HCT116 (cell line): ENCODE results near the gene MYO10. TPM values are rescaled to one million over a fixed set of nuclear protein-coding genes. Genes with fewer than 3 reads are reported as not detected.

Experiments used
- ATAC-seq: fragments of 200-7000 bp; cut with Tn5 transposase; 2 replicates; pipeline ENCODE4 v1.9.1; 2020; ENCODE audit warnings: mild to moderate bottlenecking, moderate library complexity
- BruUV-seq: library from RNA; stranded (reverse); fragments of 400-500 nt; replicated peaks from 2 replicates; lab custom pipeline; 2021; lab: Mats Ljungman, UMichigan
- CTCF ChIA-PET: fragments of 300-600 bp; sonication (Branson Sonifier 250); formaldehyde crosslinking; loops from one replicate; lab custom pipeline; 2021; ENCODE audit warnings: antibody characterized with exemption; lab: Charles Lee
- POLR2A ChIA-PET: fragments of 300-600, 350-600 bp; sonication (Branson Sonifier 250); formaldehyde crosslinking; loops from one replicate; lab custom pipeline; 2021; ENCODE audit warnings: antibody characterized with exemption; lab: Charles Lee
- RAD21 ChIA-PET, 2 experiments: fragments of 300-600 bp; sonication (Branson Sonifier 250); formaldehyde crosslinking; loops; one replicate each; lab custom pipeline; 2023; ENCODE audit warnings: low total read pairs in 2 of 2; ENCODE audit not compliant: uncharacterized antibody in 2 of 2, unreplicated experiment in 2 of 2, low non-redundant PET in 1 of 2; lab: Charles Lee
- DNase-seq: peaks from one replicate; pipeline ENCODE4 v3.0.0-alpha.2; 2010; ENCODE audit warnings: low read depth, low spot score
- H2AFZ ChIP-seq: fragments of 200-600 bp; shearing (Covaris generic), sonication (generic); 2 replicates; pipeline ENCODE4 v1.6.1; 2017; ENCODE audit warnings: low read depth, mixed run types, mixed read lengths, antibody characterized with exemption, low read length; ENCODE audit not compliant: poor library complexity, severe bottlenecking
- H3K27ac ChIP-seq: 2 replicates; pipeline ENCODE4 v1.5.1; 2012; ENCODE audit warnings: low read depth, low read length
- H3K27me3 ChIP-seq: fragments of 200-600 bp; sonication (generic); 2 replicates; pipeline ENCODE4 v1.6.1; 2016; ENCODE audit warnings: mixed run types, low read length, mixed read lengths; ENCODE audit not compliant: insufficient read depth
- H3K36me3 ChIP-seq, 2 experiments: fragments of 200-500 bp in 1 of 2; fragments of 200-600 bp in 1 of 2; sonication (Bioruptor generic) in 1 of 2; sonication (generic) in 1 of 2; 2 replicates each; pipeline versions ENCODE4 v1.5.1 to v1.6.1; 2014 to 2016; ENCODE audit warnings: low read length in 2 of 2, inconsistent platforms in 1 of 2, mixed read lengths in 1 of 2, mixed run types in 1 of 2; ENCODE audit not compliant: insufficient read depth in 2 of 2, control insufficient read depth in 1 of 2
- H3K4me1 ChIP-seq, 2 experiments: fragments of 200-600 bp in 1 of 2; sonication (generic) in 1 of 2; 2 replicates each; pipeline versions ENCODE4 v1.5.1 to v1.6.1; 2012 to 2017; ENCODE audit warnings: low read length in 2 of 2, inconsistent platforms in 1 of 2, mild to moderate bottlenecking in 1 of 2, mixed read lengths in 1 of 2, mixed run types in 1 of 2, moderate library complexity in 1 of 2; ENCODE audit not compliant: insufficient read depth in 2 of 2, control insufficient read depth in 1 of 2
- H3K4me2 ChIP-seq: fragments of 200-600 bp; sonication (generic); 2 replicates; pipeline ENCODE4 v1.6.1; 2017; ENCODE audit warnings: mixed run types, low read length, mixed read lengths
- H3K4me3 ChIP-seq, 2 experiments: fragments of 200-600 bp in 1 of 2; sonication (generic) in 1 of 2; replicated peaks in 1 of 2; 2 replicates each; pipeline ENCODE4 v1.5.1; 2011 to 2016; ENCODE audit warnings: low read length in 2 of 2, control low read depth in 1 of 2, low read depth in 1 of 2, mild to moderate bottlenecking in 1 of 2, mixed read lengths in 1 of 2, mixed run types in 1 of 2
- H3K79me2 ChIP-seq: fragments of 200-600 bp; sonication (generic); 2 replicates; pipeline ENCODE4 v1.6.1; 2017; ENCODE audit warnings: mild to moderate bottlenecking, mixed run types, low read length, moderate library complexity, mixed read lengths; ENCODE audit not compliant: insufficient read depth
- H3K9ac ChIP-seq: fragments of 200-600 bp; sonication (generic); 2 replicates; pipeline ENCODE4 v1.6.1; 2016; ENCODE audit warnings: low read length, mixed read lengths
- H3K9me2 ChIP-seq: fragments of 200-600 bp; sonication (generic), shearing (Covaris generic); 2 replicates; pipeline ENCODE4 v1.6.1; 2017; ENCODE audit warnings: mixed run types, mild to moderate bottlenecking, moderate library complexity; ENCODE audit not compliant: insufficient read depth
- H3K9me3 ChIP-seq, 2 experiments: fragments of 200-500 bp in 1 of 2; fragments of 200-600 bp in 1 of 2; sonication (Bioruptor generic) in 1 of 2; sonication (generic) in 1 of 2; 2 replicates each; pipeline ENCODE4 v1.6.1; 2014 to 2017; ENCODE audit warnings: low read length in 2 of 2, mixed read lengths in 2 of 2, inconsistent platforms in 1 of 2, low read depth in 1 of 2, mild to moderate bottlenecking in 1 of 2, mixed run types in 1 of 2, moderate library complexity in 1 of 2; ENCODE audit not compliant: control insufficient read depth in 1 of 2, insufficient read depth in 1 of 2
- H4K20me1 ChIP-seq: fragments of 200-600 bp; sonication (generic), shearing (Covaris generic); 2 replicates; pipeline ENCODE4 v1.6.1; 2017; ENCODE audit warnings: mixed run types, mild to moderate bottlenecking, moderate library complexity; ENCODE audit not compliant: insufficient read depth
- CTCF ChIP-seq, 3 experiments: fragments of 200-600 bp in 1 of 3; sonication (generic) in 1 of 3; IDR thresholded peaks in 2 of 3; conservative IDR thresholded peaks in 1 of 3; 2 replicates each; pipeline ENCODE4 v1.5.1; 2012 to 2017; ENCODE audit warnings: low read depth in 2 of 3, low read length in 2 of 3, antibody characterized with exemption in 1 of 3, borderline replicate concordance in 1 of 3, control low read depth in 1 of 3, mild to moderate bottlenecking in 1 of 3, mixed read lengths in 1 of 3, mixed run types in 1 of 3, moderate library complexity in 1 of 3; ENCODE audit not compliant: insufficient read depth in 1 of 3
- ELF1 ChIP-seq: IDR thresholded peaks from 2 replicates; pipeline ENCODE4 v1.6.1; 2012; ENCODE audit warnings: low read depth, borderline replicate concordance
- EZH2phosphoT487 ChIP-seq: fragments of 200-600 bp; IDR thresholded peaks from 2 replicates; pipeline ENCODE4 v1.6.1; 2018; ENCODE audit warnings: antibody characterized with exemption, borderline replicate concordance
- POLR2A ChIP-seq: IDR thresholded peaks from 2 replicates; pipeline ENCODE4 v1.7.0; 2011; ENCODE audit warnings: borderline replicate concordance; ENCODE audit not compliant: insufficient read depth, insufficient read length; ENCODE audit errors: extremely low read depth
- POLR2AphosphoS5 ChIP-seq: IDR thresholded peaks from 2 replicates; pipeline ENCODE4 v1.6.1; 2011; ENCODE audit warnings: mild to moderate bottlenecking, low read depth, low read length, moderate library complexity
- RAD21 ChIP-seq: IDR thresholded peaks from 2 replicates; pipeline ENCODE4 v1.6.1; 2012; ENCODE audit warnings: low read depth, mild to moderate bottlenecking
- REST ChIP-seq: IDR thresholded peaks from 2 replicates; pipeline ENCODE4 v1.6.1; 2012; ENCODE audit warnings: low read depth
- SIN3A ChIP-seq: IDR thresholded peaks from 2 replicates; pipeline ENCODE4 v1.6.1; 2012; ENCODE audit warnings: low read depth
- TCF7L2 ChIP-seq: IDR thresholded peaks from 2 replicates; pipeline ENCODE4 v1.7.0; 2011; ENCODE audit warnings: borderline replicate concordance, inconsistent platforms; ENCODE audit not compliant: insufficient read depth, insufficient read length; ENCODE audit errors: extremely low read depth
- YY1 ChIP-seq: IDR thresholded peaks from 2 replicates; pipeline ENCODE4 v1.6.1; 2011; ENCODE audit warnings: low read length, low read depth, moderate library complexity, mild to moderate bottlenecking; ENCODE audit not compliant: insufficient replicate concordance; ENCODE audit errors: extremely low read depth
- ZFX ChIP-seq: fragments of 450-650 bp; IDR thresholded peaks from 2 replicates; pipeline ENCODE4 v1.6.1; 2017
- ZNF274 ChIP-seq: fragments of 200-500 bp; sonication (Bioruptor generic); IDR thresholded peaks from 2 replicates; pipeline ENCODE4 v1.6.1; 2014; ENCODE audit warnings: mild to moderate bottlenecking, low read depth, low read length, inconsistent platforms
- intact Hi-C: fragments of 100-400 bp; cut with micrococcal nuclease; formaldehyde crosslinking; loops from 2 replicates; pipeline ENCODE4 v1.10.0; 2022
- total RNA-seq: library from RNA; stranded (reverse); gene quantifications from one replicate; pipeline ENCODE4 v1.2.1, GENCODE V29; 2021; ENCODE audit not compliant: unreplicated experiment
- TF ChIP-seq, protein P1 (sequence below): IDR thresholded peaks from 2 replicates; pipeline ENCODE4 v1.6.1; 2012
- TF ChIP-seq, protein P2 (sequence below): IDR thresholded peaks from 2 replicates; pipeline ENCODE4 v1.6.1; 2012

MYO10 gene
- total RNA-seq, 1 experiment from 2014 or later, result 34.9 TPM

- no peaks in the 10 kb centered on the region for H4K20me1 ChIP-seq
- H3K4me3 ChIP-seq, result no peak overlapping the region
- no peaks in the 10 kb centered on the region for H3K27me3 ChIP-seq
- DNase-seq (peak; percentile 37), ATAC-seq (peak; percentile 62)
- H3K36me3 ChIP-seq, result no peaks in the 10 kb centered on the region
- H2AFZ ChIP-seq, result no peak overlapping the region
- H3K9me3 ChIP-seq, result no peaks in the 10 kb centered on the region
- H3K4me1 ChIP-seq, result no peaks in the 10 kb centered on the region
- no peaks in the 10 kb centered on the region for H3K9me2 ChIP-seq
- no peak overlapping the region for H3K4me2 ChIP-seq
- TF ChIP-seq ELF1 (no peak), ZNF274 (no peak), TCF7L2 (no peak), CTCF (IDR thresholded peaks at IDR 0.05 in 2 of 3, conservative IDR thresholded peaks at IDR 0.05 in 1 of 3; ENCODE audit: borderline replicate concordance in 1 of 3, insufficient read depth in 1 of 3, low read depth in 2 of 3, low read length in 2 of 3) (peak; percentile 49 to 69 (median 56); a peak in 5 of 6 replicates), SIN3A (no peak), REST (no peak), ZFX (no peak), POLR2A (no peak), YY1 (no peak), EZH2phosphoT487 (no peak), RAD21 (peak; percentile 78), POLR2AphosphoS5 (no peak)
- TF ChIP-seq, protein P1, sequence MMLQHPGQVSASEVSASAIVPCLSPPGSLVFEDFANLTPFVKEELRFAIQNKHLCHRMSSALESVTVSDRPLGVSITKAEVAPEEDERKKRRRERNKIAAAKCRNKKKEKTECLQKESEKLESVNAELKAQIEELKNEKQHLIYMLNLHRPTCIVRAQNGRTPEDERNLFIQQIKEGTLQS, result no peak
- TF ChIP-seq, protein P2, sequence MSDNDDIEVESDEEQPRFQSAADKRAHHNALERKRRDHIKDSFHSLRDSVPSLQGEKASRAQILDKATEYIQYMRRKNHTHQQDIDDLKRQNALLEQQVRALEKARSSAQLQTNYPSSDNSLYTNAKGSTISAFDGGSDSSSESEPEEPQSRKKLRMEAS, result no peak
- RAD21 ChIA-PET, result interaction anchor here (1.1 to 2.0 kb wide), 3 partner anchors 342 to 399 kb away, joined by 3 to 5 read pairs (median 5); no protein-coding TSS in a partner anchor
- CTCF ChIA-PET, result interaction anchor here (0.6 to 3.6 kb wide), 5 partner anchors 10 to 412 kb away, joined by 4 to 39 read pairs (median 7); no protein-coding TSS in a partner anchor
- POLR2A ChIA-PET, result interaction anchor here (1.5 kb wide), 1 partner anchor 399 kb away, joined by 4 read pairs; no protein-coding TSS in a partner anchor
- no peak overlapping the region for H3K27ac ChIP-seq
- no peak overlapping the region for H3K9ac ChIP-seq
- H3K79me2 ChIP-seq, result peaks cover 5% of the 10 kb centered on the region
- BruUV-seq, result no TSS peak
- intact Hi-C loops, result loop anchor here (1.0 to 2.0 kb wide), 3 partner anchors 144 to 399 kb away; no protein-coding TSS in a partner anchor
Measured at GRCh38 chr5:16791036-16791705, 144.9 kb downstream of the MYO10 start.
